Urinary bladder (tissue), 4 donors: ENCODE measurements around the gene SYT17. TPM values are rescaled to one million over a fixed set of nuclear protein-coding genes. Genes with fewer than 3 reads are reported as not detected.

ENCODE experiments used
- DNase-seq: peaks from one replicate; pipeline ENCODE4 v3.0.0-alpha.2; 2015; ENCODE audit errors: extremely low spot score
- H3K27ac ChIP-seq: one replicate; pipeline ENCODE4 v1.5.1; 2013; ENCODE audit warnings: low read depth, mild to moderate bottlenecking, moderate library complexity
- H3K36me3 ChIP-seq: one replicate; pipeline ENCODE4 v1.6.1; 2013; ENCODE audit warnings: mild to moderate bottlenecking, moderate library complexity; ENCODE audit not compliant: insufficient read depth
- H3K4me1 ChIP-seq: one replicate; pipeline ENCODE4 v1.6.1; 2013; ENCODE audit warnings: mild to moderate bottlenecking, moderate library complexity; ENCODE audit not compliant: insufficient read depth
- H3K4me3 ChIP-seq: one replicate; pipeline ENCODE4 v1.5.1; 2013; ENCODE audit warnings: low read depth, low read length
- WGBS: extraction: QIAGEN DNeasy Blood & Tissue Kit; methylation state at CpG from one replicate; pipeline ENCODE4 v1.1.7; 2013; 5-methylcytosine and 5-hydroxymethylcytosine counted together
- polyA plus RNA-seq: library from polyadenylated mRNA; stranded (reverse); fragments of 200-250 nt; gene quantifications from one replicate; pipeline ENCODE4 v1.2.3, GENCODE V29; 2013
- total RNA-seq: library from RNA; depleted of rRNA; stranded (reverse); fragments of >200 nt; gene quantifications from one replicate; pipeline ENCODE4 v1.2.3, GENCODE V29; 2014
- donor health status: healthy with polysubstance abuse.
- donor health status: healthy.

Gene SYT17
- total and polyA plus RNA-seq, 2 donors: 1.8 to 6.5 TPM

DNA sequence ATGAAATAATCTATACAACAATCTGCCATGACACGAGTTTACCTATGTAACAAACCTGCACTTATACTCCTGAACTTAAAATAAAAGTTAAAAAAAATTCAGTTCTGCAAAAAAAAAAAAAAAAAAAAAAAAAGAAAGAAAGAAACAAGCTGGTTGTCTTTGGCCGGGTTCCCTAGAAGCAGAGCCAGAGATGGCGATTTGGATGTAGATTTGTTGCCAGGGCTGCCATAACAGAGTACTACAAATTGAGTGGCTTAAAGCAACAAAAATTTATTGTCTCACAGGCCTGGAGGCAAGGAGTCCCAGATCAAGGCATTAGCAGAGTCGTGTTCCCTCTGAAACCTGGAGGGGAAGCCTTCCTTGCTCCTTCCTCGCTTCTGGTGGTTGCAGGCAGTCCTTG lies 20.4 kb downstream of the SYT17 start:
- H3K4me1 ChIP-seq: no peaks in the 10 kb centered on the region

DNA sequence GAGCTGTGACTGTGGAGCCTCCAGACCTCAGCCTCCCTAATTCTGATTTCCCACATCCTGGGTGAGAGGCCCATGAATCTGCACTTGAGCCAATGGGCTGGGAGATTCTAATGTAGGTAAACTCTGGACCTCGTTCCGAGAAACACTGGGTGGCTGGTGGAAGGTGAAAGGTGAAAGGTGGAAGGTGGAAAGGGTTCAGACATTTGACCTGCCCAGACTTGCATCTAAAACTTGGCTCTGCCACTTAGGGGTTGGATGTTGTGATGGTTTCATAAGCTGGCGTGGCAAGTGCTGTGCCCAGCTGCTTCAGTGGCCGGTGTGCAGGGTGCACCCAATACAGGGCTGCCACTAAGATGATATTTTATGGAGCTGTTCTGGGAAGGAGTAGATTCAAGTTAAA lies 24.8 kb downstream of the SYT17 start:
- H3K36me3 ChIP-seq: no peaks in the 10 kb centered on the region
- DNase-seq: no peak
- H3K4me1 ChIP-seq: no peaks in the 10 kb centered on the region
- 82% methylated on average over 4 of the region's 4 CpGs for WGBS
- no peak overlapping the region for H3K27ac ChIP-seq
- no peak overlapping the region for H3K4me3 ChIP-seq

More for the DNA sequence above, 20.4 kb downstream of the SYT17 start:
- Histone ChIP-seq H3K4me3 (no peak overlapping the region), H3K27ac (no peak overlapping the region), H3K36me3 (no peaks in the 10 kb centered on the region)
- WGBS: 43% methylated on average over 5 of the region's 5 CpGs
- DNase-seq: no peak

GRCh38 chr16:19196871-19197270 lies 28.8 kb downstream of the SYT17 start:
- Histone ChIP-seq H3K4me3 (no peak overlapping the region), H3K27ac (no peak overlapping the region), H3K4me1 (no peaks in the 10 kb centered on the region), H3K36me3 (no peaks in the 10 kb centered on the region)
- no peak for DNase-seq
- 57% methylated on average over 6 of the region's 6 CpGs for WGBS

DNA sequence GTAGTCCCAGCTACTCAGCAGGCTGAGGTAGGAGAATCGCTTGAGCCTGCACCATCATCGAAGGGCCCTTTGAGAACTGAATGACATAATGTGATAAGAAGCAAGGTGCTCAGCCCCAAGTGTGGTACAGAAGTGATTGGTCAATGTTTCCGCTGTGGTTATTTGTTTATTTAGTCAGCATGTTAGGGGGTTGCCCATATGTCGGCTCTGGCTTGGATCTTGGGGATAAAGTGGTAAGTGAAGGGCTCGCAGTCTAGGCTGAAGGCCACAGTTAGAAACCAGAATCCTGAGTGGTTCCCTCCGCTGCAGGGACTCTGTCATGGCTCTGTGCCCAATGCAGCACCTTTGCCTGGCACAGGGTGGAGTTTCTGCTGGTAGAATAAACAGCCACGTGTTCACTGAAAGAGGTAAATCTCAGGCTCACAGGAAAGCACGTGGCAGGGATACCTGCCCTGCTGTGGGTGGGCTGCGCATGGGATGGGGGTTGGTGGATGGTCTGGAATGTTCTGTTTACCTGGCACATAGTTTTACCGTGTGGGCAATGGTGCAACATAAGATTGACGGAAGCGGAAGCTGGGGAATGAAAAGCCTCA lies 35.4 kb downstream of the SYT17 start:
- Histone ChIP-seq H3K36me3 (no peaks in the 10 kb centered on the region), H3K27ac (no peak overlapping the region), H3K4me1 (no peaks in the 10 kb centered on the region), H3K4me3 (no peak overlapping the region)
- WGBS: 74% methylated on average over 12 of the region's 12 CpGs
- DNase-seq: no peak

DNA sequence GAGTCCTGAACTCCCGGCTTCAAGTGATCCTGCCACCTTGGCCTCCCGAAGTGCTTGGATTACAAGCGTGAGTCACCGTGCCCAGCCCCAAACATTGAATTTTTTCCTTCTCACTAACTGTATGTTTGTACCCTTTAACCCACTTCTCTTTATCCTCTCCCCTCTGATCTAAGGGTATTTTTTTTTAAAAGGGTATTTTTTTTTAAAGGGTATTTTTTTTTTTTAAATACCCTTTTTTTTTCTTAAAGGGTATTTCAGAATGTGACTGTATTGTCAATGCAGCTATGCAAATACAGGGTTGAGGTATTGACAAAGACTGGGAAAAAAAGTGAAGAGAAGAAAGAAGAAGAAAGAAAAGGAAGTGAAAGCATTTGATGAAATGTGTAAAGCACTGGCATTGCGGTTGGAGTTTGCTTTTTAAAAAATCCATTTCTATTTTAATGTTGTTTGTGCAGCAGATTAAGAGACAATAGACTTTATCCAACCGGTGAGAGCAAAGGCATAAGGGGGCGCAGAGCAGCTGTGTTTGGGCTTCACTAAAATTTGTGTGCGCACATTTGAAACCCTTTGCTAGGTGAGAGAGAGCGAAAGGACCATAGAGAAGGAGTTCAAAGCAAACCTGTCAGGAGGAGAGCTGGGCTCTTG lies 42.4 kb downstream of the SYT17 start:
- no peak overlapping the region for H3K4me3 ChIP-seq
- DNase-seq: no peak
- H3K27ac ChIP-seq: no peak overlapping the region
- WGBS: 57% methylated on average over 9 of the region's 9 CpGs
- H3K36me3 ChIP-seq: no peaks in the 10 kb centered on the region
- no peaks in the 10 kb centered on the region for H3K4me1 ChIP-seq

DNA sequence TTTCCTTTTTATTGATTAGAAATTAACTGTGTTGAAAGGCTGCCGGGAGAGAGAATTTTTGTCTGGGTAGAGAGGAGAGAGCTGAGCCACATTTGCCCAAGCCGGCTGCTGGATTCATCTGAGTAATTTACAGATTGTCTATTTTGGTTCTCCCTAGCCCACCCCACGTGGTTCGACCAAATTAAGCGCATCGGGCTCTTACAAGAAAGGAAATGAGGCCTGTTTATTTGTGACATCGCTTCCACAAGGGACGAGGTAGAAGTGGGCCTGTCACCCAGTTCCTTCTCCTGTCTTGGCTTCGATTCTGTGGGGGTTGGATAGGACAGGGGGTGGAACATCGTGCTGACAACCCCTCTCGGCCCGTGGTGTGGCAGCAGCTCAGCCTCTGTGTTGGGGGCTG lies 42.9 kb downstream of the SYT17 start:
- Histone ChIP-seq H3K4me1 (no peaks in the 10 kb centered on the region), H3K4me3 (no peak overlapping the region), H3K27ac (no peak overlapping the region), H3K36me3 (no peaks in the 10 kb centered on the region)
- DNase-seq: no peak
- 66% methylated on average over 12 of the region's 12 CpGs for WGBS

GRCh38 chr16:19212059-19212458 lies 44.0 kb downstream of the SYT17 start:
- no peak overlapping the region for H3K4me3 ChIP-seq
- 89% methylated on average over 5 of the region's 5 CpGs for WGBS
- H3K36me3 ChIP-seq: no peaks in the 10 kb centered on the region
- DNase-seq: no peak
- no peak overlapping the region for H3K27ac ChIP-seq
- H3K4me1 ChIP-seq: no peaks in the 10 kb centered on the region

- Histone ChIP-seq H3K36me3 (no peaks in the 10 kb centered on the region), H3K4me3 (no peak overlapping the region), H3K27ac (no peak overlapping the region), H3K4me1 (no peaks in the 10 kb centered on the region)
- no peak for DNase-seq
These were observed 45.8 kb downstream of the SYT17 start for GRCh38 chr16:19213885-19214284.

DNA sequence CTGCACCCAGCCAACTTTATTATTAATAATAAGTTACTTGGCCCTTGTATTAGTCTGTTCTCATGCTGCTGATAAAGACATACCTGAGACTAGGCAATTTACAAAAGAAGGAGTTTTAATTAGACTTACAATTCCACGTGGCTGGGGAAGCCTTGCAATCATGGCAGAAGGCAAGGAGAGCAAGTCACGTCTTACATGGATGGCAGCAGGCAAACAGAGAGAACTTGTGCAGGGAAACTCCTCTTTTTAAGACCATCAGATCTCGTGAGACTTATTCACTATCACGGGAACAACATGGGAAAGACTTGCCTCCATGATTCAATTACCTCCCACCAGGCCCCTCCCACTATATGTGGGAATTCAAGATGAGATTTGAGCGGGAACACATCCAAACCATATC lies 47.7 kb downstream of the SYT17 start:
- no peak for DNase-seq
- WGBS: 86% methylated on average over 5 of the region's 5 CpGs

GRCh38 chr16:19218581-19218980 lies 50.5 kb downstream of the SYT17 start:
- DNase-seq: no peak
- no peak overlapping the region for H3K4me3 ChIP-seq
- H3K36me3 ChIP-seq: no peaks in the 10 kb centered on the region
- no peaks in the 10 kb centered on the region for H3K4me1 ChIP-seq
- WGBS: 85% methylated on average over 4 of the region's 4 CpGs
- H3K27ac ChIP-seq: no peak overlapping the region

More for the DNA sequence above, 47.7 kb downstream of the SYT17 start:
- no peak overlapping the region for H3K4me3 ChIP-seq
- no peak overlapping the region for H3K27ac ChIP-seq
- H3K36me3 ChIP-seq: no peaks in the 10 kb centered on the region
- H3K4me1 ChIP-seq: no peaks in the 10 kb centered on the region

DNA sequence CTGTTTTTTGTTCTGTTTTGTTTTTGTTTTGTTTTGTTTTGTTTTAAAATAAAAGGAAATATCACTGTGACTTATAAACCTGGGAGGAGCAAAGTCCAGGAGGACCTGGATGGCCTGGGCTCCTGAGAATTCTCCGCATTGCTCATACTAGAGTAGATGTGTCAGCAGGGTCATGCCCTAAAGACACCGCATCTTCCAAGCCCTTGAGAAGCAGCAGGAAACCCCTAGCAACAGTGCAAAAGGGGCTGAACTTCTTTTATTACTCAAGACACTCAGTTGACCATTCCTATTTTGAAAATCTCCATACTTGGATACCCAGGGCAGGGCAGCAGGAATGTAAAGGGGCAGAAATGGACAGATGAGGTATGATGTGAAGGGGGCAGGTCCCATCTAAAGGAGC lies 51.8 kb downstream of the SYT17 start:
- Histone ChIP-seq H3K27ac (no peak overlapping the region), H3K4me1 (no peaks in the 10 kb centered on the region), H3K4me3 (no peak overlapping the region), H3K36me3 (no peaks in the 10 kb centered on the region)
- WGBS: 85% methylated on average over 2 of the region's 2 CpGs
- no peak for DNase-seq

DNA sequence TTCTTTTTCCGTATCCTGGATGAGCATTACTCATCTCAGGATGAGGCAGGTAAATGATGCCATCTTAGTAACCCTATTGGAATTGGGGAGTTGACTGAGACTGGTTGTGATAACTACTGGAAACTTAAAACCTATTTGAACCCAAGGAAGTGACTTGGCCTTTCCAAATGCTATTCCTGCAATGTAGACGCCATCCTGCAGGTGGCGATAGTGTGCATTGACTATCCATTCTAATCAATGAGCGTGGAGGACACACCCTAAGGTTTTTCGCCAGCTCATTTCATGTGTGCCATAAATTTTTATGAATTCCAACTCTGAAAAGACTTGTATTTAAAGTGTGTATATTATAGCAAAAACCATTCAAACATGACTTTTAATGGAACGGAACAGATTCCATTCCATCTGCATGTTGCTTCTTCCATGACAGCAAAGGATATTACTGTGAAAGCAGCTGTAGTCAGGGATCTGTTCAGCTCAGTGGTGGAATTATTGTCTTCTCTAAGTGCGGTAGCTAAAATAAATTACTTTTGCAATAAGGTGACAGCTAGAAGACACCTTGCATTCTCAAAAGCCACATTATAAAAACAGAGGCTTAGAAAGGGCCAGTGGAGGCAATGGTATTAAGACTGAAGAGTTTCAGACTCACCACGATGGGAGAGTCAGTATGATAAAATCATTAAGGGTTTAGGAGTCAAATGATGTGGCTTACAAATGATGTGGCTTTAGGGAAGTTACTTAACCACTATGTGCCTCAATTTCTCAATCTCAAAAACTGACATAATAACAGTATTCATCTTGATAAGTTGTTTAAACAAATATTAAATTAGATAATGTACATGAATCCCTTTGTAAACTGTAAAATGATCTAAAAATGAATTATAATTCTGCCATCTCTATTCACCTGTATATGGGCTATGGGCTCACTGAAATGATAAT lies 55.5 kb downstream of the SYT17 start:
- WGBS: 45% methylated on average over 8 of the region's 8 CpGs
- no peak overlapping the region for H3K4me3 ChIP-seq
- peaks cover 2% of the 10 kb centered on the region for H3K36me3 ChIP-seq
- H3K4me1 ChIP-seq: no peaks in the 10 kb centered on the region
- no peak overlapping the region for H3K27ac ChIP-seq
- no peak for DNase-seq

- no peaks in the 10 kb centered on the region for H3K4me1 ChIP-seq
- H3K36me3 ChIP-seq: peaks cover 2% of the 10 kb centered on the region
- H3K4me3 ChIP-seq: no peak overlapping the region
- no peak overlapping the region for H3K27ac ChIP-seq
- no peak for DNase-seq
These were observed 57.6 kb downstream of the SYT17 start for GRCh38 chr16:19225651-19226050.

DNA sequence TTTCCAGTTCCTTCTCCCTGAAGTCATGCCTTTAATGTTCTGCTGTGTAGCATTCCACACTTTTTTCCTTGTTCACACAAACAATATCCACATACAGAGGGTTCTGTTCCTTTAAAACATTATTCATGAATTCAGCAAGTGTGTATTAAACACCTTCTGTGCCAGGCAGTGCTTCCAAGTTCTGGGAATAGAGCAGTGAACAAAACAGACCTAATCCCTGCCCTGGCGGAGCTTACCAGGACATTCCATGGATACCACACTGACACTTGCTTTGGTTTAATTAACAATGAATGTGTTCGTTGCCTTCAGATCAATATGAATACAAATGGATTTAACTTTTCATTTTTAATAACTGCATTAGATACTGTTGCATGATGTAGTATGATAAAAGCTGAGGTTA lies 59.6 kb downstream of the SYT17 start:
- no peak overlapping the region for H3K27ac ChIP-seq
- no peak for DNase-seq
- H3K4me1 ChIP-seq: no peaks in the 10 kb centered on the region
- H3K36me3 ChIP-seq: peaks cover 2% of the 10 kb centered on the region
- 45% methylated on average over 2 of the region's 2 CpGs for WGBS
- no peak overlapping the region for H3K4me3 ChIP-seq
